HL-60/S4 (cell line): ENCODE data around the gene ZMAT5.

Source experiments
- in situ Hi-C: fragments of 300-500 bp; cut with MboI; formaldehyde crosslinking; loops from 2 replicates; pipeline ENCODE4 v1.14.3; 2022; ENCODE audit warnings: low sequenced_read_pairs

Gene ZMAT5

DNA sequence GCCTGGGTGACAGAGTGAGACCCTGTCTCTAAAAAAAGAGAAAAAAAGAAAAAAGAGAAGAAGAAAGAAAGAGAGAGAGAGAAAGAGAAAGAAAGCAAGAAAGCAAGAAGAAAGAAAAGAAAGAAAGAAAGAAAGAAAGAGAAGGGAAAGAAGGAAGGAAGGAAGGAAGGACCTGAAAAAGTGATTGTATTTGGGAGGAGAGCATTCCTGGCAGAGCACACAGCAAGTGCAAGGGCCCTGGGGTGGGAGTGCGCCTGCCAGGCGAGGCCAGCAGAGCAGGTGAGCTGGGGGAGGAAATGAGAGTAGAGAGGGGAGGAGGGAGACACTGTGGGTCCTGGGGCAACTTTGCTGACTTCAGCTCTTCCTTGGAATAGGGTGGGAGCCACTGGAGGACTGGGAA lies 54.7 kb downstream of the ZMAT5 start:
- in situ Hi-C loops = no loop called here

DNA sequence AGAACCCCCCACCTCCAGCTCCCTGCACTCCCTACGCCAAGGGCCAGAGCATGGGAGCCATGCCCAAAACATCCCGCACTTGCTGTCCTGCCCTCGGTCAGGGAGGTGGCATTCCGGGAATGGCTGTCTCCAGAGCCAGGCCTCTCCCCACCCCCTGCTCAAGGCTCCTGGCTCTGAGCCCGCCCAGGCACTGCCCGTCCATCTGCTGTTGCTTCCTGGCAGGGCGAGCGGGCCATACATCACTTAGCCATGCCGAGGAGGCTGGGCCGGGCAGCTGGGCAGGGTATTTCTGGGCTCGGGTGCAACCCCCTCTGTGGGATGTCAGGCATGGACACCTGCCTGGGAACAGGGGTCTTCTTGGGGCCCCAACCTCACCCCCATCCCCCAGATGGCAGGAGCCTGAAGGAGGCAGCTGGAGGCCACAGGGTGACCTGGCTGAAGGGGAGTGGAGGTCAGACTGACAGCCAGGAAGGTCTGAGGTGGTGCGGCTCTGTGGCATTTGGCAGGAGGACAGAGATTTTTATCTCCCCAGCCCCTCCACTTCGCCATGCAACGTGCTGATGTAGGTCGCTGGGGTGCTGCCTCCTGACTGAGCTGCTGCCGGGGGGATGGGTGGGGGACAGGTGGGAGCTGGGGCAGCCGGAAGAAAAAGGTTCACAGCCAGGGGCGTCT lies 55.7 kb downstream of the ZMAT5 start:
- in situ Hi-C loops = no loop called here

DNA sequence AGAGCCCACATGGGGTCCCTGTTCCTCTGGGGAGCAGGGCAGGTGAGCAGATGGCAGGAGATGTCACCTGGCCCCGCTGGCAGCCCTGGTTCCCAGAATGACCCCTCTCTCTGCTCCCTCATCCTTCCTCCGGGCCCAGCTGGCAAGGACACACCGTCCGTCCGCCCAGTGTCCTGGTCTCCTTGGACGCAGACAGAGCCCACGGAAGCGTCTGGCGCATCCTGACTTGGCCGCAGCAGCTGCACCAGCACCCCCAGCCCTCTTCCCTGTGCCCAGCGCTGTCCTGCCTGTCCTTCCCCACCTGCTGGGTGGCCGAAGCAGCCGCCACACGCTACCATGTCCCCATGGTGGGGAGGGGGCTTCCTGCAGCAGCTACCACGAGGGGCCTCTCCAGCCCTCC lies 56.6 kb downstream of the ZMAT5 start:
- in situ Hi-C loops = no loop called here

DNA sequence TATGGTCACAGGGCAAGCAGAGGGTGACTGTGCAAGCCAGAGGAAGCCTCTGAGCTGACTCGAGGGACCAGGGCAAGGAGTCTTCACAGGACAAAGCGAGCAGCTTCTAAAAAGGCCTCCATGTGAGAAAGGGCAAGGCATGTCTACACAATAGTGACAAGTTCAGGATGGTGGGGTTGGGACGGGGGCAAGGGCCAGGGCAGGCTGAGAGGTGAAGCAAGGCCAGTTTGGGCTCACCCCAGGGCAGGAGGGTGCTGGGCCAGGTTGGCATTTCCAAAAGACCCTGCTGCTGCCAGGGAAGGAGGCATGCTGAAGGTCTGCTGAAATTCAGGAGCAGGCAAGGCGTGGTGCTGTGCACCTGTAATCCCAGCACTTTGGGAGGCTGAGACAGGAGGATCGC lies 59.3 kb downstream of the ZMAT5 start:
- in situ Hi-C loops = no loop called here

DNA sequence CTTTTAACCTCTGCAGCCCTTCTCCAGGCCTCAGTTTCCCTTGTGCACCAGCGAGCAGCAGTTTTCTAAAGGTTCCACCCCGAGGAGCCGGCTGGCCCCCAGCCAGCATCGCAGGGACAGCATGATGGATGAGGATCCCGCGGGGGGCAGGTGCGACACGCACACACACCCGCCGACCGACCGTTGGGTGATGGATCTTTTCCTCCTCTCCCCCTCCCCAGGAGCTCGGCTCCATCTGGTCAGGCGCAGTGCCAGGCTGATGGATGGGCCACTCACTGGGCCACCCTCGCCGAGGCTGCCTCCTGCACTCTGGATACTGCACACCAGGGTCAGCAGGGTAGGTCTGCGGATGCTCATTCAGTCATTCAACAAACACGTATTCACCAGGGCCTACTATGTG lies 59.8 kb downstream of the ZMAT5 start:
- in situ Hi-C loops = no loop called here

DNA sequence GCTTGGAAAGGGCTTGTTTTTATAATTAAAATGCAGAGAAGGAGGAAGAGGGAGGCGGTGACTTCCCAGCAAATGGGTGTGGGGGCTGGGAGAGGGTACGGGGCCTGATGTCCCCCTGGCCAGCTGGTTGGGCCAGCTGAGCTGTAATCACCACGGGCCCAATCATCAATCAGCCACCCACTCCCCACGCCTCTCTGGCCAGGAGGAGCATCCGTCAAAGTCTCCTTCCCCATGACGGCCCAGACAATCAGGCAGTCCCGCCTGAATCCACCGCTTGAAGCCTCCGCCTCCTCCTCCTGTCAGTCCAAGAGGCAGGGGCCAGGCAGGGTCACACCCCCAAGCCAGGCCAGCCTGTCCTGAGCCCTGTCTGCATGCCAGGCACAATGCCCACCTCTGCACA lies 60.3 kb downstream of the ZMAT5 start:
- in situ Hi-C loops = no loop called here

DNA sequence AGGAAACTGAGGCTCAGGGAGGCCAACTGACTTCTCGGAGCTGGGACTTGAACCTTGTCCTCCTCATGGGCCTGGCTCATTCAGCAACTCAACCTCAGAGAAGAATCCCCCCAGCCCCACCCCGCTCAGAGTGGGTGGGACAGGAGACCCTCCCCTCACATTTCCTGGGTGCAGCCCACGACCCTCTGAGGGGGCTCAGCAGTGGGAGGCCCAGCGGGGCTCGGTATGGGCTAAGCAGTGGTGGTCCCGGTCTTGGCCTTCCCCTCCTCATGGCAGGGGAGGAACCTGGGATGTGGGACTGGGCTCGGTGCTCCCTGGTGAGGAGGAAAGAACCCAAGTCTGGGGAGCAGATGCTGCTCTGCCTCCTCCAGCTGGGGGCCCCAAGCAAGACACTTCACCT lies 61.2 kb downstream of the ZMAT5 start:
- in situ Hi-C loops = no loop called here

DNA sequence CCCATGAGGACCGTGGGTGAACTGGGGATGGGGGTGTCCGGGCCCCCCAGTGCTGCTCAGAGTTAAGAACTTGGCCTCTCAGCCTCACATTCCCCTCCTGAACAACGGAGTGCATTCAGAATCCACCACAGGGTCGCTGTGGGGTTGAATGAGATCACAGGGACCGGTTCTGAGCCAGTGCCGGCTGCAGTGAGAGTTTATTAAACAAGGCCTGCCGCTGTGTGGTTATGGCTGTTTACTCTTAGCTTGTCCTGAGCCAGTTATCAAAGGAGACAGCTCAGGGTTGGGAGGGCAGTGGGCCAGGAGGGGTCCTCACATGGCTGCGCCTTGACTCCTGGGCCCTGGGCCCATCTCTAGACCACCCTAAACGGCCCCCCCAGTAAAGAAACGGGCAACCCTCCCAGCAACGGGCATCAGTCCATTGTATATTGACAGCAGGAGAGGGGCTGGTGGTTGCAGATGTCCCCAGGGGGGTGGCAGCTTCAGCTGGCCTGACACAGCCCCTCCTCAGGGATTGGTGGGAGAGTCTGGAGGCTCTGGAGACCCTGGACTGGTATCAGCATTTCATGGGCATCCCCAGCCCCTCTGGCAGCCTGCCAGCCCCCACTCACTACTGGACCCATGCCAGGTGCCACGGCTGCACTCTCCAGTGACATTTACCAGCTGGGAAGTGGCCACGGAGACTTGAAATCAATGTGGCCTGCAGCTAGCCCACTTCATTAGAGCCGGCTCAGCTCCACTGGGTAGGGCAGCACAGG lies 62.1 kb downstream of the ZMAT5 start:
- in situ Hi-C loops = no loop called here

DNA sequence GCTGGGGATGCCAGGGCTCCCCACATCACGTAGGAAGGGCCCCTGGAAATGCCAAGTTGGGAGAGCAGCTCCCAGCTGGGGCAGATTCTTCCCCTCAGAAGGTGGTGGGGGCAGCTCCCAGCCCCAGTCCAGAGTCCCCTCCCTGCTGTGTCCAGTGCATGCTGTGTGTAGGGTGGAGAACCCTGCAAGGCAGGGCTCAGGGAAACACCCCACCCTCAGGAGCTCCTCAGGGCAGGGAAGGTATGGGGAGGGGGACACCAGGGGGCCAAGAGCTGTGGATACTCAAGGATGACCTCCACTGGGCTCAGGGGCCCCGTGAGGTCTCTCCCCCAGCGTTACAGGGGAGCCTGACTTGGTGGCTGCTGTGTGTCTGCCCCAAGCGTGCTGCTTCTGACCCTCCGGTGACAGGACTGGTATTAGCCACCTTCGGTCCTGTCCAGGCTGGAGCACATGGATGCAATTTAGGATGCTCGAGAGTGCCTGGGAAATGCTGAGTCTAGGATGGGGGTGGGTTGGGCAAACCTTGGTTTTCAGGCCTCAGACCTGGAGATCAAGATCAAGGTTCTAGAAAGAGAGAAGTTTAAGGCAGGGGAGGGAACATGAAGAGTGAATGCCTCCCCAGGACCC lies 63.1 kb downstream of the ZMAT5 start:
- in situ Hi-C loops = no loop called here

DNA sequence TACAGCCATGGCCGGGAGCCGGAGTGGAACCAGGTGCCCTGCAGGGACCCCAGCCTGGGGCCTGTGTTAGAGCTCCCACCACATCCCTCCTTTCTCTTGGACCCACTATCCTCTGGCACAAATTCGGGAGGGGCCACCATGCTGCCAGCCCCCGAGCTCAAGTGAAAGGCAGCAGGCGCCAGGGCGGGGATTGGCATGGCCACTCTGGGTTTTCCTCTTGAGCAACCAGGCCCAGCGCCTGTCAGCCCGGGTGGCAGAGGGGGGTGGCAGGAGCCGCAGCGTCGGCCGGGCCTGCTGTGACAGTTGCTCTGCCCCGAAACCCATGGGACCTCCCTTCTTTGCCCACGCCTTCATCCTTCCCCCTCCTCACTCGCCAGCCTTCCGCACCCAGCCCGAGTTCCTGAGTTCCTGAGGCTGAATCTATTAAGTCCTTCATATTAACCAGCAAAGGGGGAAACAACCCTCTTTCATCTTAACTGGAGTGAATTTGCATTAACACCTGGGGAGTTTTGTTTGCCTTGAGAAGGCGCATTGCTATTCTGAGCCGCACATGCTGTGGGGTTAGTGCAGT lies 63.8 kb downstream of the ZMAT5 start:
- in situ Hi-C loops = no loop called here

DNA sequence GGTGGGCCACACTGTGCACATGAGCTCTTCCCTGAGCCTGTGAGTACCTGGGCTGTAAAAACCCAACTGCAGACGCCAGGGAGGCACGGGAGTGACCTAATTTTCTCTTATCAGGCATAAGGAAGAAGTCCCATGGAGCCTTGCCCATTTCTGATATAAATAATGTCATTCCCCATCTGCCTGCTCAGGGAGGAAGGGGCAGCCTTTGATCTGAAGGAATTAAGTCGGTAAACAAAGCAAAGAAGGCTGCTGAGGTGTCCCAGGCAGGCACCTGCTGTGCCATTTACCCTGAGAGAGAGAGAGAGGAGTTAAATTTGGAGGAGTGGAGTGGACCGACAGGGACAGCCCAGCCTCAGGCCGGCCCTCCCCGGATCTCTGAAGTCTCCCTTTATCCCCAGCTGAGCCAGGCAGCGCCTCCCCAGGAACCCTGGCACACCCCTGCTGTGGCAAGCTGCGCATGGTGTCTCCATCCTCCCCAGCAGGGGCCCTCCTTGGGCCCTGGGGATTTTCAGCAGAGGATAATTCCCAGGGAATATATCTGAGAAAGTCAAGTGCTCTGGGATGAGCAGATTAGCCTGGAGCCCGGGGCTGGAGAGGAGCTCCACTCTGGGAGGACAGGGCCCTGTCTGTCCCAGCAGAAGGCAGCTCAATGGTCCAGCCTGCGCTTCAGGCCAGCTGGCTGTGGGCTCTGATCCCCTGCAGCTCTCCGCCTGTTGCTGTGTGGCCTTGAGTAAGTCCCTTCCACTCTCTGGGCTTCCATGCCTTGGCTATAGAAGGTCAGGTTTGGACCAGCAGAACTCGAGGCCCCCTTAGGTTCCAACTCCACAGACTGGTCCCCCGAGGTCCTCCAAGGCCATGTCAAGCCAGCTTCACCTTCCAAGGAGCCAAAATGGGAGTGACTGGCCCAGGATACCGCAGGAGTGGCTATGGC lies 64.5 kb downstream of the ZMAT5 start:
- in situ Hi-C loops = no loop called here

DNA sequence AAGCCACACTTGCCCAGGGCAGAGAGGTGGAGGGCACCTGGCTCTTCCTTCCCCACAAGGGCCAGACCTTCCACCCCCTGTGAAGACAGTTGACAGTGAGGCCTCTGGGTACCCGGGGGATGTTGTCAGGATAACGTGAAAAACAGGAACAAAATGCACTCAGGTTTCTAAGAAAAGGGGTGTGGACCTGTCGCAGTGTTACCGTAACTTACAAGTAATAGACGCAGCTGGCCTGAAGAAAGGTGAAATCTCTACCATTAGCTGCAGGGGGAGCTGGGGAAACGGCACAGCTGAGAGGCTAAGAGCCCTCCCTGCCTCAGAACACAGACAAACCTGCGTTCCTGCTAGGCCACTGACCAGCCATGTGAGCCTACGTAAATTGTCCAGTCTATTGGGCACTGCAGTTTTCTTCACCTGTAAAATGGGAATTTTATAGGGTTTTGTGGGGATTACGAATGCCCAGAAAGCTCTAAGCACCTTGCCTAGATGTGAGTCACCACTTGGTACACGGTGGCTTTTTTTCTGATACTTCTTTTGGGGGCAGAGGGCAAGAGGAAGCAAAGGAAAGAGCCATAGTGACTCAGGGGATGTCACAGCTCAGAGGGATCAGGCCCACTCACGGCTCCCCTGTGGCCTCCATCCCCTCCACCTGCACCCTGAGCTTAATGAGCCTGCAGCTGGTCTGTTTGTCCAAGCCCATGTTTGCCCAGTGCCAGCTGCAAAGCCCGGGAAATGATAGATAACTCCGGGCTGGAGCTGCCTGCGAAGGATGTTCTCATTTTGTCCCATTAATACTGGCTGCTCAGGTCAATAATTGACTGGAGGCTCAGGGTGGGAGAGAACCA lies 65.4 kb downstream of the ZMAT5 start:
- in situ Hi-C loops = no loop called here

DNA sequence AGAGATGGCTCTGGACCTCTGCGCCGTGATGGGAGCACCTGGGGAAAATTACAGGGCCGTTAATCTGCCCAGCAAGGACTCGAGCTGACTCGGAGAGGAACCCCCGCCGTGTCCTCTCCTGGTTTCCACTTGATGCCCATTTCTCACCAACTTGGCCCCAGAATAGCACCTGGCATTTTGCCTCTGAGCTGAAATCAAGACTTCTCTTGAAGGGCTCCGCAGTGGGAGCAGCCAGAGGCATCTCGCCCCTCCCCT lies 66.0 kb downstream of the ZMAT5 start:
- in situ Hi-C loops = no loop called here

DNA sequence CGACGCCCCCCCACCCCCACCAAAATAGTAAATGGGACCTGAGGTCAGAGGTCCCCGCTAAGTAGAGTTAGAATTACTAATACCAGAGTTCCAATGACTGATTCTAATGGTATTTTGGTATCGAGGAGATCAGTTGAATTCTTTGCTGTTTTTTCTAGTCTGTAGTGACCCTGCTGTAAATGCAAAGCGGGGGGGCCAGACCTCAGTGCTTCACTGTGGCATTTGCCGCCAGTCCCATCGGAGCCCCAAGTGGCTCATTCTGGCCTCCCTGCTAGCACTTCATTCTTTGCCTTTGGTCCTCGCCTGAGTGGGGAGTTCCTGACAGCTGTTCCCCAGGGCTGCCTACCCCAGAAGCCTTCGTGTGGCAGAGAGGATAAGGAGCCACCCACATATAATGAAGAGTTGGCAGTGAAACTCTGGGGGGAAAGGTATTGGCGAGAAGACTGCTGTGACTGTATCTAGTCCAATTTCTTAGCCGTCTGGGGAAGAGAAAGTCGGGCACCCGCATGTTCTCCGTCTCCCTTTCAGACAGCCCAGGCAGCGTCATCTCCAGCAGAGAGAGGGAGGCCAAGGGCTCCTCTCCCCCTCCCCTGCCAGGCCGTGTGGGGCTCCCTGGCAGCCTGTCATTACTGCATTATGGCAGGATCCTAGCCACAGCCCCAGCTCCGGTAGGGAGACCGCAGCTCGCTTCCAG lies 66.5 kb downstream of the ZMAT5 start:
- in situ Hi-C loops = no loop called here

DNA sequence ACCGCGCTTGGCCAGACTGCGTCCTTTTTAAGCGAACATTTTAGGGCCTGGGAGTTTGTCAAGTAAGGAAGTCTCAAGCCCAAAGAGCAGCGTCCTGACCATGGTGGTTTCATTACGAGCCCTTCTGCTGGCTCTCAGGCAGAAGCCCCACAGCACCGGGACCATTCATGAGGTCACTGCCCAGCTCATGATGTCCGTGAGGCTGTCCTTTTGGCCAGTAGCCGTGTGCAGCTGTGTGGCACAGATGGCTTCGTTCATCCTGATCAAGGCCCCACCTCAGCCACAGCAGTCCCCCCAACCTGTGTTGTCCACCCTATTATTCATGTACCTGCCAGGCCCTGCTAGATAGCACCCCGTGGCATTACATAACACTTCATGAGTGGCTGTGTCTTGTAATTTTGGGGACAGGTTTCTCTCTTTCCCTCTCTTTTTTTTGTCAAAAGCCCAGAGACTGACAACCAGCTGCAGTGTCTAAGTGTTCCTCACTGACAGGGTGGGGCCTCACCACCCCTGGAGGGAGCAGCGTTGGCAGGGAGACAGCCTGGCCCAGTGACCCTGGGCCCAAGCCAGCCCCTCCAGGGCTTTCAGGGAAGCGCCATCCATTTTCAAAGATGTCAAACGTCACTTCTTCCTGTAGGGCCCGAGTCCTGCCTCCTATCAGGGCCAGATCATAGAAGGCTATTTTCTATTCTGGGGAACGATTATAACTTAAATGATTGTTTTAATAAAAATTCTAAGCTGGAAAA lies 68.8 kb downstream of the ZMAT5 start:
- in situ Hi-C loops = no loop called here

DNA sequence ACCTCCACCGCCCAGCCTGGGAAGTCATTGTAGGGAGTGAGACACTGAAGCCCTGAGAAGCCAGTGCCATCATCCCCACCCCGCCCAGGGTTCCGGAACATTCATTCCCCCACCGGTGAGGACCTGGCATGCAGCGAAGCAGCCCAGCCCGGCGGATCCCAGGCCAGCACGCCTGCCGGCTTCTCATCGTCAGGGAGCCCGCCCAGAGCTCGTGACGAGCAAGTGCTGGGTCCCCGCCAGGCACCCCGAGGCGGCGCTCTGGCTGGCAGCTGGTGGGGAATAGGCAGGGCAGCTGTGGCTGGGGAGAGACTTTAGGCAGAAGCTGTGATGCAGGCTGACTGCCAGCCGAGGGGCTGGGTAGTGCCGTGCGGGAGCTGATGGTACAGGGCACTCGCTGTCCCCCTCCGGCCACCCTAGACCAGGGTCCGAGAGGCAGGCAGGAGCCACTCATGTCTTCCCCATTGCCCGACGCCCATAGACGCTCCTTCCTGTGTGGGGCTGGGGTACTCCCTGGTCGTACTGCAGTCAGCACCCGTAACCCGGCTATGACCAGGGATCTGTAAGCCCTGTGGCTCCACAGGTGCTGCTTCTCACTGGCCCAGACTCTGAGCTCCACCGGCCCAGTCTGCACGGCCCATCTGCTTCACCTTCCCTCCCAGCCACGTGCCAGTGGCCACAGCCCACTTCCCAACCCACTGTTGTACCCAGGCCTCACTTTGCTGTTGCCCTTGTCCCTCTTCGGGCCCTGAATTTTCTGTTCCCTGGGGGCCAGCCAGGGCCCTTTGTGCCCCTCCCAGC lies 71.5 kb downstream of the ZMAT5 start:
- in situ Hi-C loops = no loop called here

DNA sequence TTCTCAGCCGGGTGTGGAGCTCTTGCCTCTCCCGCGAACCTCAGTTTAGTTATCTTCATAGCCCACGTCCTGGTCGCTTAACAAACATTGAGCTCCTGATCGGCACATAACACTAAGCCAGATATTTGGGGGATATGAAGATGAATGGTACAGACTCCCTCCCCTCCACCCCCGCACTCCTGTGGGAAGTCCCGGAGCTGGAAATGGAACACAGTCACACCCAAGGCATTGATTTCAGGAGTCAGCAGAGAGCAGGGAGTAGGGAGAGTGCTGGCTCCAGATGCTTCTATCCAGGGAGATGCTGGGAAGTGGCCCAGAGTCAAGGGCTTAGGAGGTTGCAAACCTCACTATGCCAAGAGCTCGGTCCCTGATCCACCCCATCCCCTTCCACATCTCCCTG lies 73.1 kb downstream of the ZMAT5 start:
- in situ Hi-C loops = no loop called here

DNA sequence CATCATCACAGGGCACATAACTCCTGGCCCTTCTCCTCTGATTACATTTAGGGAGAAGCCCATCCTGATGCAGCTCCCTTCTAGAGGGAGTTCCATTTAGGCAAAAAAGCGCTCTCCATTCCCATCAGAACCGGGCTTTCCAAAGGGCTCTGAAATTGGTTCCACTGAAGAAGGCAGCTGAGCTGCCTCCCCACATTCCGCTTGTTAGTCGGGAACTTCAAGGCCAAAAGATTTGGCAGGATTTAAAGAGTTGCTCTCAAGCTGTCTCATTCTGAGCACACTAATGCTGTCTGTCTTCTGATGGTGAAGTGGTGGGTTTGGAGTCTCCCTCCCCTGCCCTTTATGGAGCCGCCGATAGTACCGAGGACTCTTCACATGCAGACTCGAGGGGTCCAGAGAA lies 73.6 kb downstream of the ZMAT5 start:
- in situ Hi-C loops = no loop called here
